C4-2B (cell line): ENCODE data around the gene B4GALT4.
A peak's percentile ranks its signal among the peaks of the same experiment; 100 is the strongest.
"Not testable (repeated sequence)": the region's sequence is repeated elsewhere in the genome, so short reads cannot be mapped to it uniquely, and the experiment has no call there.

Experiments used
- H3K27ac ChIP-seq: fragments of 450-650 bp; 2 replicates; pipeline ENCODE4 v1.5.1; 2017
- CTCF ChIP-seq: fragments of 450-650 bp; conservative IDR thresholded peaks from 2 replicates; pipeline ENCODE4 v1.5.1; 2017; ENCODE audit warnings: mild to moderate bottlenecking
- ZFX ChIP-seq: fragments of 450-650 bp; IDR thresholded peaks from 2 replicates; pipeline ENCODE4 v1.6.1; 2017

B4GALT4 gene

GRCh38 chr3:119240591-119241434 is at the start of gene B4GALT4:
TSS of gene B4GALT4 (minus strand) at chr3:119240878. CDS start at chr3:119230099, 10,779 bp downstream.
- H3K27ac ChIP-seq = peak within 1 kb of the TSS; percentile 80

GRCh38 chr3:119289404-119289770 is 48.7 kb upstream of the B4GALT4 start:
- TF ChIP-seq CTCF = no peak
- TF ChIP-seq ZFX = no peak
- H3K27ac ChIP-seq = no peak overlapping the region

More at GRCh38 chr3:119240591-119241434, at the start of gene B4GALT4:
- TF ChIP-seq ZFX (peak; percentile 96), CTCF (no peak)

GRCh38 chr3:119288669-119289403 is 48.2 kb upstream of the B4GALT4 start:
- no peak for TF ChIP-seq ZFX
- no peak for TF ChIP-seq CTCF

GRCh38 chr3:119279584-119280243 is 39.0 kb upstream of the B4GALT4 start:
- TF ChIP-seq ZFX (no peak), CTCF (no peak)
- peak overlapping the region; percentile 41 for H3K27ac ChIP-seq

More at GRCh38 chr3:119288669-119289403, 48.2 kb upstream of the B4GALT4 start:
- no peak overlapping the region for H3K27ac ChIP-seq

GRCh38 chr3:119279101-119279554 is 38.5 kb upstream of the B4GALT4 start:
- peak overlapping the region; percentile 41 for H3K27ac ChIP-seq
- TF ChIP-seq ZFX (no peak), CTCF (no peak)

- TF ChIP-seq CTCF (no peak), ZFX (no peak)
- H3K27ac ChIP-seq = no peak overlapping the region
These were observed 36.0 kb upstream of the B4GALT4 start for GRCh38 chr3:119276680-119277079.

- not testable (repeated sequence) for H3K27ac ChIP-seq
These were observed 29.5 kb upstream of the B4GALT4 start for GRCh38 chr3:119270212-119270611.
